PC-9 (cell line): ENCODE data around the gene ATP5MC3.

Experiments used
- CTCF ChIP-seq: fragments of 200-600 bp; sonication (generic); conservative IDR thresholded peaks from 2 replicates; pipeline ENCODE4 v1.6.1; 2017; ENCODE audit warnings: mixed run types, antibody characterized with exemption, mild to moderate bottlenecking, moderate library complexity
- EZH2 ChIP-seq: fragments of 200-600 bp; sonication (generic); IDR thresholded peaks from 2 replicates; pipeline ENCODE4 v1.8.0; 2017; ENCODE audit warnings: antibody characterized with exemption, low read depth

- TF ChIP-seq CTCF (no peak), EZH2 (no peak)
These were observed 41.2 kb downstream of the ATP5MC3 start for GRCh38 chr2:175140332-175140731.
